Left cardiac atrium (tissue), 4 donors: ENCODE results near the gene ARHGAP33. TPM values are rescaled to one million over a fixed set of nuclear protein-coding genes. Genes with fewer than 3 reads are reported as not detected.

Source experiments
- ATAC-seq, 2 donors: fragments of 200-7000 bp; cut with Tn5 transposase; one replicate each; pipeline ENCODE4 v1.9.1; 2020; ENCODE audit warnings: mild to moderate bottlenecking in 2 of 2, moderate library complexity in 2 of 2
- DNase-seq: peaks from one replicate; pipeline ENCODE4 v3.0.0-alpha.2; 2020
- intact Hi-C, 2 donors: fragments of 100-400 bp; cut with DNase I; formaldehyde crosslinking; loops; one replicate each; pipeline versions ENCODE4 v1.14.1 to v1.15.1; 2022 to 2023
- long read RNA-seq: library from polyadenylated mRNA; unstranded; transcript quantifications from one replicate; pipeline ENCODE4 v2.0.0, GENCODE V29; 2021
- total RNA-seq, 2 donors: library from RNA; stranded (reverse); fragmentation: NEBNext Ultra II Directional; extraction: Animal tissue kit (Norgen Biotek cat#: 25700); gene quantifications; one replicate each; pipeline ENCODE4 v1.2.1, GENCODE V29; 2021
- donor health status: DM: no; HTN: yes; CAD: no.
- donor health status: DM: no; HTN: yes; CAD: no; lungs with severe emphysema.
- donor health status: DM: yes; HTN: yes; CAD: no.
- donor health status: Dilated cardiomyopathy.

Gene ARHGAP33
- 1 to 10 TPM; 2.4 to 2.7 TPM for total RNA-seq
- long read RNA-seq: 0 reads

DNA sequence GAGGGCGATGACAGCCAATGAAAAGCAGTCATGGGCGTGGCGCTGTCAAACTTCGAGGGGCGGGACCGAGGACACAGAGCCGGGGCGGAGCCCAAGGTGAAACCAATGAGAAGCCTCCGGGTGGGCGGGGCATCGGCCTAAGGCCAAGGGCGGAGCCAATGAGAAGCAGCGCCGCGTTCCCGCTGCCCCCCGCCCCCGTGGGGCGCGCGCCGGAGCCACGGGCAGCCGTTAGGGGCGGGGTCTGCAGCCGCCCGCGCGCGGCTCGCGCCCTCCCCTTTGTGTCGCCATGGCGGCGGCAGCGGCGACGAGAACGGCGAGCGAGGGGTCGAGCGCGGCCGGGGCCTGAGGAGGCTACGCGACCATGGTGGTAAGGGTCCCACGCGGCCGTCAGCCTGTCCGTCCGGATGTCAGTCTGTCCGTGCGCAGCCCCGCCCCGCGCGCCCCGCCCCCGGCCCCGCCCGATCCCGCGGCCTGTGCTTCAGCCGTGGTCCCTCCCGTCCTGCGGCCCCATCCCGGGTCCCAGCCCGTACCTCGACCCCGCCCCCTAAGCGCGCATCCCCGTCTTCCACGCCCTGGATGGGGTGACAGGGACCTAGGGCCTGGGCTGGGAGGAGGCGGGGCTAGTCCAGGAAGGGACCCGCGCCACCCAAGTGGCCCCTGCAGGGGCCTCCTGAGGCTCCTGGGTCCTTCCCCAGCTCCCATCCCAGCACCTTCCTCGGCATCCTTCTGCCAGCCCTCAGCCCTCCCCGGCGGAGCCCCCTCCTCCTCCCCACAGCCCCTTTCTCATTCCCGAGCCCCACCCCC, at the start of gene ARHGAP33:
Gene ARHGAP33, plus strand, starts transcription at position 267 of the 804 bp plus-strand sequence. Its CDS starts 95 bp downstream, at position 362.
- DNase-seq (peak; percentile 100), ATAC-seq (peak; percentile 99 to 100)
- intact Hi-C loops: loop anchor here in 1 of 2 donors (10.0 kb wide), 1 partner anchor 159 kb away; the partner anchor contains the start of gene LRFN3

GRCh38 chr19:35727053-35727955, 48.1 kb upstream of the ARHGAP33 start:
- ATAC-seq (no peak), DNase-seq (no peak)

DNA sequence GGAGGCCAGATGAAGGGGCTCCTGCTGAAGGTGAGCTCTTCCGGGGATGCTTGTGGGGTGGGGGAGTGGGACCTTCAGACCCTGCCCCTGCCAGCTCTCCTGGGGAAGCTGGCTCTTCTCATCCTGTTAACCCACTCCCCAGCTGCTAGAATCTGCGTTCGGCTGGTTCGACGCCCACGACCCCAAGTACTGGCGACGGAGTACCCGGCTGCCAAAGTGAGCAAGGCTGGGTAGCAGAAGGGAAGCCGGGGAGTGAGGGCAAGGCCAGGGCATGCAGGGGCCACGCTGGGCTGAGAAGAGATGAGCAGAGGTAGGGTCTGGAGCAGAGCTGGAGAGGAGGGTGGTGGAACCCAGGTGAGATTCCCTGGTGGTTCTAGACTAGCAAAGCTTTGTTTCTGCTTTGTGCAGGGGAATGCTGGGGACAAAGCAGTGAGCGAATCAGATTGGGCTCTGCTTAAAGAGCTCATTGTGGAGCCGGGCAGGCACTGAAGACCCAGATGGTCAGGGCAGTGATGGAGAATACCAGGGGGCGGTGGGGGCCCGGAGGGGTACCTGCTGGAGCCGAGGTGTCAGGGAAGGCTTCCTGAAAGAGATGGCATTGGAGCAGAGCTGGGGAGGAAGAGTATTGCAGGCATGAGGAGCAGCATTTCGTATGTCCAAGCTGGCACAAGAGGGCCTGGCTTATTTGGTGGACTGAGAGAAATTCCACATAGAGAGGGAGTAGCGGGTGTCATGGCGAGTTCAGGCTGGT, 47.2 kb upstream of the ARHGAP33 start:
- intact Hi-C loops: no loop called here
- no peak for DNase-seq
- no peak for ATAC-seq

More at GRCh38 chr19:35727053-35727955, 48.1 kb upstream of the ARHGAP33 start:
- intact Hi-C loops: no loop called here

DNA sequence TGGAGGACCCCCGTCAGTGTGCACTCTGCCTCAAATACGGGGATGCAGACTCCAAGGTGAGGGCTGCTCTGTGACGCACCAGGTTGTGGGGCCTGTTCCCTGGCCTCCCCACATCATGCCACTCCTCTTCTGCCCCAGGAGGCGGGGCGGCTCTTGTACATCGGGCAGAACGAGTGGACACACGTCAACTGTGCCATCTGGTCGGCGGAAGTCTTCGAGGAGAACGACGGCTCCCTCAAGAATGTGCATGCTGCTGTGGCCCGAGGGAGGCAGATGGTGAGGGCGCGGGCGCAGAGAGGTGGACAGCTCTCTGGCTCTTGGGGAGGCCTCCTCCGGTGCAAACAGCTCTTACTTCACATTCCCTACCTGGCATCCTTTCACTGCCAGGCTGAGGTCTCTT, 46.3 kb upstream of the ARHGAP33 start:
- intact Hi-C loops: no loop called here

GRCh38 chr19:35729763-35730162, 45.6 kb upstream of the ARHGAP33 start:
- intact Hi-C loops: no loop called here
- ATAC-seq: no peak
- DNase-seq: no peak

More for the DNA sequence above, 46.3 kb upstream of the ARHGAP33 start:
- ATAC-seq (no peak), DNase-seq (no peak)

DNA sequence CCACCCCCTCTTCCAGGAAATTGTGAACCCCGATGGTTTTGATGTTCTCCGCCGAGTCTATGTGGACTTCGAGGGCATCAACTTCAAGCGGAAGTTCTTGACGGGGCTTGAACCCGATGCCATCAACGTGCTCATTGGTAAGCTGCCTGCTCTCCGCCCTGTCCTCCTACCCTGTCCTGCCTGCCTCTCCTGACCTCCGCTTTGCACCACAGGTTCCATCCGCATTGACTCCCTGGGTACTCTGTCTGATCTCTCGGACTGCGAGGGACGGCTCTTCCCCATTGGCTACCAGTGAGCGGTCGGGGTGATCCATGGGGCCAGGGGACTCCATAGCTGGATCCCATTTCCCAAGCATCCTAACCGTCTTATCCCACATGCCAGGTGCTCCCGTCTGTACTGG, 45.0 kb upstream of the ARHGAP33 start:
- no peak for DNase-seq
- intact Hi-C loops: no loop called here

GRCh38 chr19:35731353-35731752, 44.0 kb upstream of the ARHGAP33 start:
- no peak for ATAC-seq
- DNase-seq: no peak
- intact Hi-C loops: no loop called here

More for the DNA sequence above, 45.0 kb upstream of the ARHGAP33 start:
- ATAC-seq: no peak

GRCh38 chr19:35731779-35732405, 43.5 kb upstream of the ARHGAP33 start:
- DNase-seq (no peak), ATAC-seq (no peak)
- intact Hi-C loops: no loop called here

- no peak for ATAC-seq
- intact Hi-C loops: no loop called here
- DNase-seq: peak; percentile 20
These were observed 42.7 kb upstream of the ARHGAP33 start for GRCh38 chr19:35732540-35733179.

- ATAC-seq: no peak
- DNase-seq: peak; percentile 21
- intact Hi-C loops: no loop called here
These were observed 41.9 kb upstream of the ARHGAP33 start for GRCh38 chr19:35733180-35734125.

- intact Hi-C loops: no loop called here
- no peak for ATAC-seq
- peak; percentile 17 for DNase-seq
These were observed 41.1 kb upstream of the ARHGAP33 start for GRCh38 chr19:35734273-35734672.

- ATAC-seq (no peak), DNase-seq (no peak)
- intact Hi-C loops: no loop called here
These were observed 40.5 kb upstream of the ARHGAP33 start for GRCh38 chr19:35734889-35735288.

DNA sequence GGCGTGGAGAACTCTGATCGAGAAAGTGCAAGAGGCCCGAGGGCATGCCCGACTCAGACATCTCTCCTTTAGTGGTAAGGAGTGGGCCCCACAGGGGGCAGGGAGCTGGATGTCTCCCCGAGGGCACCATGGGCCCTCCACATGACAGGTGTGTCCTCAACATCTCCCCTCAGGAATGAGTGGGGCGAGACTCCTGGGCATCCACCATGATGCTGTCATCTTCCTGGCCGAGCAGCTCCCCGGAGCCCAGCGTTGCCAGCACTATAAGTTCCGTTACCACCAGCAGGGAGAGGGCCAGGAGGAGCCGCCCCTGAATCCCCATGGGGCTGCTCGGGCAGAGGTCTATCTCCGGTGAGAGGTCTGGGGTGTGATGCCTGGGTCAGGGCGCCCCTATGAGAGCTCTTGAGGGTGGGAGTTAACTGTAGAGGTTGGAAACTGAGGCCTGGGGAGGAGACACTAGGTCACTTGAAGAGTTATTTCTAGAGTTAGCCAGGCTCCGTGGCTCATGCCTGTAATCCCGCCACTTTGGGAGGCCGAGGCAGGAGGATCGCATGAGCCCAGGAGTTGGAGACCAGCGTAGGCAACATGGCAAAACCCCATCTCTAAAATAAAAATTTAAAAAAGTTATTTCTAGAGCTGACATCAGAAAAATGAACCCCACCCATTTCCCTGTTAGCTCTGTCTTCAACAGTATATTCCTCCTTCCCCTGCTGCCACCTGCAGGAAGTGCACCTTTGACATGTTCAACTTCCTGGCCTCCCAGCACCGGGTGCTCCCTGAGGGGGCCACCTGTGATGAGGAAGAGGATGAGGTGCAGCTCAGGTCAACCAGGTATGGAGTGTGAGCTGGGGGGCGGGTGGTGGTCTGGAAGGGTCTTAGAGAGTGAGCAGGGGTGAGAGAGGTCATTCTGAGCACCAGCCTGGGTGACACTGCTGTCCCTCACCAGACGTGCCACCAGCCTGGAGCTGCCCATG, 38.2 kb upstream of the ARHGAP33 start:
- DNase-seq (no peak), ATAC-seq (no peak)
- intact Hi-C loops: no loop called here

DNA sequence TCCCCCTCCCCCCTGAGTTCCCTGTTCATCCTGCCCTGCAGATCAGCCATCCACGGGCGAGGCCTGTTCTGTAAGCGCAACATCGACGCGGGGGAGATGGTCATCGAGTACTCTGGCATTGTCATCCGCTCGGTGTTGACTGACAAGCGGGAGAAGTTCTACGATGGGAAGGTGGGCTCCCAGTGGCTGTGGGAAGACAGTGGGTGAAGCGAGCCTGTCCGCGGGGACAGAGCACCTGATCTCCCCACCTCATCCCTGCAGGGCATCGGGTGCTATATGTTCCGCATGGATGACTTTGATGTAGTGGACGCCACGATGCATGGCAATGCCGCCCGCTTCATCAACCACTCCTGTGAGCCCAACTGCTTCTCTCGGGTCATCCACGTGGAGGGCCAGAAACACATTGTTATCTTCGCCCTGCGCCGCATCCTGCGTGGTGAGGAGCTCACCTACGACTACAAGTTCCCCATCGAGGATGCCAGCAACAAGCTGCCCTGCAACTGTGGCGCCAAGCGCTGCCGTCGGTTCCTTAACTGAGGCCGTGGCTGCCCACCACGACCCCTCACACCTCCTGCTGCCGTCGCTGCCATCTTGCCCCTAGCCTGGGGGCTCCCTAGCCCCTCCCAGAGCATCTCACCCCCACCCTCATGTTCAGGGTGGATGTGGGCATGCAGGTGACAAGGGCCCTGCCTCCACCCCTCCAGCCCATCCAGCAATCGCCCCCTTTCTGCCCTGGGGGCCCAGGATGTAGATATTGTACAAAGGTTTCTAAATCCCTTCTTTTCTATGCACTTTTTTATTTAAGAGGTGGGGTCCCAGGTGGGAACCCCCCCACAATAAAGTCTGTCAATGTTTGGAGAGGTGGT, 37.1 kb upstream of the ARHGAP33 start:
- ATAC-seq (no peak), DNase-seq (no peak)
- intact Hi-C loops: no loop called here

DNA sequence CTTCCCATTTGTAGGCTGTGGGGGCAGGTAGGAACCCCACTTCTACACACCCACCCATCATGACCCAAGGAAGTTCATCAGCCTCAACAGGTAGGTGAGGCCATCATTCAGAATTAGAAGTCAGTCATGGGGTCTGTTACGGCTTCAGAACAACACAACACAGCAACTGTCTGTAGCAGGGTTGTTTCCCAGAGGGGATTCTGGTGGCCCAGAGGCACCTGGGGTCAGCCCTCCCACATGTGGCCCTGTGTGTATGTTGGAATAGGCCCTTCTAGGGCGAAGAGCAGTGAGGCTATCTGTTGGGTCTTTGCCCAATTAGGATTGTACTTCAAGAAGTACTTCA, 36.5 kb upstream of the ARHGAP33 start:
- ATAC-seq: no peak
- DNase-seq: no peak
- intact Hi-C loops: no loop called here
